GM23338 (cell line): ENCODE measurements around the gene LEPR.

ENCODE experiments used
- CREB1 ChIP-seq: fragments of 250-450 bp; sonication (Bioruptor Pico); IDR thresholded peaks from 2 replicates; pipeline ENCODE4 v1.5.0; 2020; ENCODE audit warnings: low read depth, mild to moderate bottlenecking, moderate library complexity
- EZH2 ChIP-seq: fragments of 200-600 bp; sonication (generic); IDR thresholded peaks from one replicate; pipeline ENCODE4 v1.8.0; 2017; ENCODE audit warnings: antibody characterized with exemption, mild to moderate bottlenecking, low read depth; ENCODE audit not compliant: unreplicated experiment
- EZH2phosphoT487 ChIP-seq: fragments of 200-600 bp; sonication (generic); IDR thresholded peaks from one replicate; pipeline ENCODE4 v1.8.1; 2018; ENCODE audit warnings: antibody characterized with exemption; ENCODE audit not compliant: unreplicated experiment
- JUNB ChIP-seq: IDR thresholded peaks from one replicate; pipeline ENCODE4 v1.6.1; 2016; ENCODE audit warnings: antibody characterized with exemption; ENCODE audit not compliant: unreplicated experiment
- NANOG ChIP-seq: IDR thresholded peaks from 2 replicates; pipeline ENCODE4 v1.6.1; 2016; ENCODE audit warnings: antibody characterized with exemption, borderline replicate concordance
- POLR2AphosphoS5 ChIP-seq: IDR thresholded peaks from 2 replicates; pipeline ENCODE4 v1.6.1; 2016; ENCODE audit warnings: antibody characterized with exemption, low read depth
- STAT1 ChIP-seq: IDR thresholded peaks from one replicate; pipeline ENCODE4 v1.6.1; 2016; ENCODE audit warnings: antibody characterized with exemption; ENCODE audit not compliant: unreplicated experiment
- ZNF114 ChIP-seq: fragments of 250-450 bp; sonication (Bioruptor Pico); IDR thresholded peaks from 2 replicates; pipeline ENCODE4 v1.5.0; 2020; ENCODE audit warnings: mild to moderate bottlenecking, moderate library complexity
- ZNF331 ChIP-seq: fragments of 250-450 bp; sonication (Bioruptor Pico); IDR thresholded peaks from 2 replicates; pipeline ENCODE4 v1.5.0; 2020; ENCODE audit warnings: low read depth, mild to moderate bottlenecking, moderate library complexity
- TF ChIP-seq, protein P1 (sequence below), 2 experiments: fragments of 200-600 bp in 1 of 2; sonication (generic) in 1 of 2; conservative IDR thresholded peaks; 2 replicates each; pipeline versions ENCODE4 v1.5.1 to v1.6.1; 2016 to 2017; ENCODE audit warnings: antibody characterized with exemption in 2 of 2, low read depth in 2 of 2, mild to moderate bottlenecking in 2 of 2, moderate library complexity in 1 of 2
- TF ChIP-seq, protein P2 (sequence below): IDR thresholded peaks from one replicate; pipeline ENCODE4 v1.6.1; 2018; ENCODE audit warnings: antibody characterized with exemption; ENCODE audit not compliant: unreplicated experiment
- TF ChIP-seq, protein P3 (sequence below): IDR thresholded peaks from 2 replicates; pipeline ENCODE4 v1.6.1; 2016; ENCODE audit warnings: antibody characterized with exemption
- TF ChIP-seq, protein P4 (sequence below): fragments of 250-450 bp; sonication (Bioruptor Pico); IDR thresholded peaks from 2 replicates; pipeline ENCODE4 v1.5.0; 2020; ENCODE audit warnings: mild to moderate bottlenecking, moderate library complexity

DNA sequence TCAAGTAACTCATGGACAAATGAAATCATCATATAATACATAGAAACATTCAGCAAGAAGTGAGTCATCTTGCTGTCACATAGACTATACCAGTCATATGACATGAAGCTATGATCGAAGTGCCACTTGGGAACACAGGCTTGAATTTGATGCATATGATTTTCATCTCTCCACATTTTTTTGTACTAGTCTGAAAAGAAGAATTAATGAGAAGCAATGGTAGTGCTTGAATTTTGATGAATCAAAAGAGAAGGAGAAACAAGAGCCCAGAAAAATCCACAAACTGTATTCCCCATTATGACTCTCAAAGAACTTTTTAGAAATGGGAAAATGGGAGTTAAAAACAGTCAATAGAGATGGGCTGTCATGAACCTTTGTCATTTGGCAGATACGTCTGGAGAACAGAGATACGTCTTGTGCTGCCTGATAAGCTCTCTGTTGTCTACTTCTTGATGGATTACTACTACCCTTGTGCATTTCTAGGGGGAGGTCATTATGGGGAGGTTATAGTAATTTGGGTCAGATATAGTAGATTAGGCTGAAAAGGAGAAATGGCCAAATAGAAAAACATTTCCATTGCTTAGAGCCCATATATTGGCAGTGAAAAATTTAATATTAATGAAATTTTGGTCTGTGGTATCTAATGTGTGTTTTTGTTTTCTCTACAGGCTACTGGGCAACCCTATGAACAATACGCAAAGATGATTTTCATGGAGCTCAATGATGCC lies 8.0 kb upstream of the LEPR start:
- TF ChIP-seq, protein P1, sequence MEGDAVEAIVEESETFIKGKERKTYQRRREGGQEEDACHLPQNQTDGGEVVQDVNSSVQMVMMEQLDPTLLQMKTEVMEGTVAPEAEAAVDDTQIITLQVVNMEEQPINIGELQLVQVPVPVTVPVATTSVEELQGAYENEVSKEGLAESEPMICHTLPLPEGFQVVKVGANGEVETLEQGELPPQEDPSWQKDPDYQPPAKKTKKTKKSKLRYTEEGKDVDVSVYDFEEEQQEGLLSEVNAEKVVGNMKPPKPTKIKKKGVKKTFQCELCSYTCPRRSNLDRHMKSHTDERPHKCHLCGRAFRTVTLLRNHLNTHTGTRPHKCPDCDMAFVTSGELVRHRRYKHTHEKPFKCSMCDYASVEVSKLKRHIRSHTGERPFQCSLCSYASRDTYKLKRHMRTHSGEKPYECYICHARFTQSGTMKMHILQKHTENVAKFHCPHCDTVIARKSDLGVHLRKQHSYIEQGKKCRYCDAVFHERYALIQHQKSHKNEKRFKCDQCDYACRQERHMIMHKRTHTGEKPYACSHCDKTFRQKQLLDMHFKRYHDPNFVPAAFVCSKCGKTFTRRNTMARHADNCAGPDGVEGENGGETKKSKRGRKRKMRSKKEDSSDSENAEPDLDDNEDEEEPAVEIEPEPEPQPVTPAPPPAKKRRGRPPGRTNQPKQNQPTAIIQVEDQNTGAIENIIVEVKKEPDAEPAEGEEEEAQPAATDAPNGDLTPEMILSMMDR (conservative IDR thresholded peaks at IDR 0.05; ENCODE audit: low read depth in 2 of 2), result no peak
- TF ChIP-seq EZH2 (no peak), EZH2phosphoT487 (no peak), CREB1 (CRISPR knock-in tag) (no peak), JUNB (no peak), POLR2AphosphoS5 (no peak), ZNF114 (CRISPR knock-in tag) (no peak), NANOG (no peak), ZNF331 (CRISPR knock-in tag) (no peak), STAT1 (no peak)
- TF ChIP-seq, protein P2, sequence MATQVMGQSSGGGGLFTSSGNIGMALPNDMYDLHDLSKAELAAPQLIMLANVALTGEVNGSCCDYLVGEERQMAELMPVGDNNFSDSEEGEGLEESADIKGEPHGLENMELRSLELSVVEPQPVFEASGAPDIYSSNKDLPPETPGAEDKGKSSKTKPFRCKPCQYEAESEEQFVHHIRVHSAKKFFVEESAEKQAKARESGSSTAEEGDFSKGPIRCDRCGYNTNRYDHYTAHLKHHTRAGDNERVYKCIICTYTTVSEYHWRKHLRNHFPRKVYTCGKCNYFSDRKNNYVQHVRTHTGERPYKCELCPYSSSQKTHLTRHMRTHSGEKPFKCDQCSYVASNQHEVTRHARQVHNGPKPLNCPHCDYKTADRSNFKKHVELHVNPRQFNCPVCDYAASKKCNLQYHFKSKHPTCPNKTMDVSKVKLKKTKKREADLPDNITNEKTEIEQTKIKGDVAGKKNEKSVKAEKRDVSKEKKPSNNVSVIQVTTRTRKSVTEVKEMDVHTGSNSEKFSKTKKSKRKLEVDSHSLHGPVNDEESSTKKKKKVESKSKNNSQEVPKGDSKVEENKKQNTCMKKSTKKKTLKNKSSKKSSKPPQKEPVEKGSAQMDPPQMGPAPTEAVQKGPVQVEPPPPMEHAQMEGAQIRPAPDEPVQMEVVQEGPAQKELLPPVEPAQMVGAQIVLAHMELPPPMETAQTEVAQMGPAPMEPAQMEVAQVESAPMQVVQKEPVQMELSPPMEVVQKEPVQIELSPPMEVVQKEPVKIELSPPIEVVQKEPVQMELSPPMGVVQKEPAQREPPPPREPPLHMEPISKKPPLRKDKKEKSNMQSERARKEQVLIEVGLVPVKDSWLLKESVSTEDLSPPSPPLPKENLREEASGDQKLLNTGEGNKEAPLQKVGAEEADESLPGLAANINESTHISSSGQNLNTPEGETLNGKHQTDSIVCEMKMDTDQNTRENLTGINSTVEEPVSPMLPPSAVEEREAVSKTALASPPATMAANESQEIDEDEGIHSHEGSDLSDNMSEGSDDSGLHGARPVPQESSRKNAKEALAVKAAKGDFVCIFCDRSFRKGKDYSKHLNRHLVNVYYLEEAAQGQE, result no peak
- TF ChIP-seq, protein P3, sequence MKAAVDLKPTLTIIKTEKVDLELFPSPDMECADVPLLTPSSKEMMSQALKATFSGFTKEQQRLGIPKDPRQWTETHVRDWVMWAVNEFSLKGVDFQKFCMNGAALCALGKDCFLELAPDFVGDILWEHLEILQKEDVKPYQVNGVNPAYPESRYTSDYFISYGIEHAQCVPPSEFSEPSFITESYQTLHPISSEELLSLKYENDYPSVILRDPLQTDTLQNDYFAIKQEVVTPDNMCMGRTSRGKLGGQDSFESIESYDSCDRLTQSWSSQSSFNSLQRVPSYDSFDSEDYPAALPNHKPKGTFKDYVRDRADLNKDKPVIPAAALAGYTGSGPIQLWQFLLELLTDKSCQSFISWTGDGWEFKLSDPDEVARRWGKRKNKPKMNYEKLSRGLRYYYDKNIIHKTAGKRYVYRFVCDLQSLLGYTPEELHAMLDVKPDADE, result no peak
- TF ChIP-seq, protein P4, sequence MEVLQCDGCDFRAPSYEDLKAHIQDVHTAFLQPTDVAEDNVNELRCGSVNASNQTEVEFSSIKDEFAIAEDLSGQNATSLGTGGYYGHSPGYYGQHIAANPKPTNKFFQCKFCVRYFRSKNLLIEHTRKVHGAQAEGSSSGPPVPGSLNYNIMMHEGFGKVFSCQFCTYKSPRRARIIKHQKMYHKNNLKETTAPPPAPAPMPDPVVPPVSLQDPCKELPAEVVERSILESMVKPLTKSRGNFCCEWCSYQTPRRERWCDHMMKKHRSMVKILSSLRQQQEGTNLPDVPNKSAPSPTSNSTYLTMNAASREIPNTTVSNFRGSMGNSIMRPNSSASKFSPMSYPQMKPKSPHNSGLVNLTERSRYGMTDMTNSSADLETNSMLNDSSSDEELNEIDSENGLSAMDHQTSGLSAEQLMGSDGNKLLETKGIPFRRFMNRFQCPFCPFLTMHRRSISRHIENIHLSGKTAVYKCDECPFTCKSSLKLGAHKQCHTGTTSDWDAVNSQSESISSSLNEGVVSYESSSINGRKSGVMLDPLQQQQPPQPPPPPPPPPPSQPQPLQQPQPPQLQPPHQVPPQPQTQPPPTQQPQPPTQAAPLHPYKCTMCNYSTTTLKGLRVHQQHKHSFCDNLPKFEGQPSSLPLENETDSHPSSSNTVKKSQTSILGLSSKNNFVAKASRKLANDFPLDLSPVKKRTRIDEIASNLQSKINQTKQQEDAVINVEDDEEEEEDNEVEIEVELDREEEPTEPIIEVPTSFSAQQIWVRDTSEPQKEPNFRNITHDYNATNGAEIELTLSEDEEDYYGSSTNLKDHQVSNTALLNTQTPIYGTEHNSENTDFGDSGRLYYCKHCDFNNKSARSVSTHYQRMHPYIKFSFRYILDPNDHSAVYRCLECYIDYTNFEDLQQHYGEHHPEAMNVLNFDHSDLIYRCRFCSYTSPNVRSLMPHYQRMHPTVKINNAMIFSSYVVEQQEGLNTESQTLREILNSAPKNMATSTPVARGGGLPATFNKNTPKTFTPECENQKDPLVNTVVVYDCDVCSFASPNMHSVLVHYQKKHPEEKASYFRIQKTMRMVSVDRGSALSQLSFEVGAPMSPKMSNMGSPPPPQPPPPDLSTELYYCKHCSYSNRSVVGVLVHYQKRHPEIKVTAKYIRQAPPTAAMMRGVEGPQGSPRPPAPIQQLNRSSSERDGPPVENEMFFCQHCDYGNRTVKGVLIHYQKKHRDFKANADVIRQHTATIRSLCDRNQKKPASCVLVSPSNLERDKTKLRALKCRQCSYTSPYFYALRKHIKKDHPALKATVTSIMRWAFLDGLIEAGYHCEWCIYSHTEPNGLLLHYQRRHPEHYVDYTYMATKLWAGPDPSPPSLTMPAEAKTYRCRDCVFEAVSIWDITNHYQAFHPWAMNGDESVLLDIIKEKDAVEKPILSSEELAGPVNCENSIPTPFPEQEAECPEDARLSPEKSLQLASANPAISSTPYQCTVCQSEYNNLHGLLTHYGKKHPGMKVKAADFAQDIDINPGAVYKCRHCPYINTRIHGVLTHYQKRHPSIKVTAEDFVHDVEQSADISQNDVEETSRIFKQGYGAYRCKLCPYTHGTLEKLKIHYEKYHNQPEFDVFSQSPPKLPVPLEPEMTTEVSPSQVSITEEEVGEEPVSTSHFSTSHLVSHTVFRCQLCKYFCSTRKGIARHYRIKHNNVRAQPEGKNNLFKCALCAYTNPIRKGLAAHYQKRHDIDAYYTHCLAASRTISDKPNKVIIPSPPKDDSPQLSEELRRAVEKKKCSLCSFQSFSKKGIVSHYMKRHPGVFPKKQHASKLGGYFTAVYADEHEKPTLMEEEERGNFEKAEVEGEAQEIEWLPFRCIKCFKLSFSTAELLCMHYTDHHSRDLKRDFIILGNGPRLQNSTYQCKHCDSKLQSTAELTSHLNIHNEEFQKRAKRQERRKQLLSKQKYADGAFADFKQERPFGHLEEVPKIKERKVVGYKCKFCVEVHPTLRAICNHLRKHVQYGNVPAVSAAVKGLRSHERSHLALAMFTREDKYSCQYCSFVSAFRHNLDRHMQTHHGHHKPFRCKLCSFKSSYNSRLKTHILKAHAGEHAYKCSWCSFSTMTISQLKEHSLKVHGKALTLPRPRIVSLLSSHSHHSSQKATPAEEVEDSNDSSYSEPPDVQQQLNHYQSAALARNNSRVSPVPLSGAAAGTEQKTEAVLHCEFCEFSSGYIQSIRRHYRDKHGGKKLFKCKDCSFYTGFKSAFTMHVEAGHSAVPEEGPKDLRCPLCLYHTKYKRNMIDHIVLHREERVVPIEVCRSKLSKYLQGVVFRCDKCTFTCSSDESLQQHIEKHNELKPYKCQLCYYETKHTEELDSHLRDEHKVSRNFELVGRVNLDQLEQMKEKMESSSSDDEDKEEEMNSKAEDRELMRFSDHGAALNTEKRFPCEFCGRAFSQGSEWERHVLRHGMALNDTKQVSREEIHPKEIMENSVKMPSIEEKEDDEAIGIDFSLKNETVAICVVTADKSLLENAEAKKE, result no peak
